Measurements from ENCODE around the gene ARSG. TPM values are rescaled to one million over a fixed set of nuclear protein-coding genes. Genes with fewer than 3 reads are reported as not detected.

Gene ARSG
- total and polyA plus RNA-seq, 2 of the 13 experiments (the other 11 are each of a cell fraction or from before 2014, with no cell fraction given) = 3.7 to 15.2 TPM

- TF ChIP-seq KIAA2018 (CRISPR knock-in tag; IDR thresholded peaks at IDR 0.05; ENCODE audit: borderline replicate concordance) (no peak), BCL6 (CRISPR knock-in tag; IDR thresholded peaks at IDR 0.05) (0 out of 2 replicates have a peak, but pooled peaks have one; percentile 34), PPARG (CRISPR knock-in tag; conservative IDR thresholded peaks at IDR 0.05) (peak; percentile 46; the same call in 1 of the 2 replicates), RORA (CRISPR knock-in tag; IDR thresholded peaks at IDR 0.05) (no peak), ZNF558 (CRISPR knock-in tag; IDR thresholded peaks at IDR 0.05; ENCODE audit: borderline replicate concordance) (no peak), RNF2 (conservative IDR thresholded peaks at IDR 0.05; ENCODE audit: low read depth) (no peak), ZNF816 (CRISPR knock-in tag; IDR thresholded peaks at IDR 0.05; ENCODE audit: borderline replicate concordance) (0 out of 2 replicates have a peak, but pooled peaks have one; percentile 30), NR2C2 (CRISPR knock-in tag; IDR thresholded peaks at IDR 0.05; ENCODE audit: borderline replicate concordance) (peak; percentile 23; the same call in 1 of the 2 replicates), POGZ (CRISPR knock-in tag; IDR thresholded peaks at IDR 0.05) (0 out of 2 replicates have a peak, but pooled peaks have one; percentile 16), ZNF574 (CRISPR knock-in tag; IDR thresholded peaks at IDR 0.05) (no peak), TEF (CRISPR knock-in tag; IDR thresholded peaks at IDR 0.05) (no peak), HOXA5 (CRISPR knock-in tag; IDR thresholded peaks at IDR 0.05) (no peak), FOXK2 (IDR thresholded peaks at IDR 0.05) (no peak), ZNF317 (CRISPR knock-in tag; IDR thresholded peaks at IDR 0.05) (no peak), SATB2 (CRISPR knock-in tag; IDR thresholded peaks at IDR 0.05) (0 out of 2 replicates have a peak, but pooled peaks have one; percentile 22), ATF4 (CRISPR knock-in tag; IDR thresholded peaks at IDR 0.05) (0 out of 4 replicates have a peak, but pooled peaks of 1 of the 2 experiments have one; percentile 22), KLF12 (CRISPR knock-in tag; IDR thresholded peaks at IDR 0.05; ENCODE audit: borderline replicate concordance) (0 out of 2 replicates have a peak, but pooled peaks have one; percentile 35)
These were observed 160.5 kb downstream of the ARSG start (continued) for GRCh38 chr17:68451670-68452354.
